Stimulated activated CD8-positive, alpha-beta memory T cell treated with anti-CD3 and anti-CD28 coated beads, Interleukin-15, amount 100 ng/mL, for 1 hour (primary cell): ENCODE results near the gene SAMD4B.

Experiments
- DNase-seq: peaks from one replicate; pipeline ENCODE4 v3.0.0-alpha.2; 2020; ENCODE audit warnings: low read depth

Gene SAMD4B

DNA sequence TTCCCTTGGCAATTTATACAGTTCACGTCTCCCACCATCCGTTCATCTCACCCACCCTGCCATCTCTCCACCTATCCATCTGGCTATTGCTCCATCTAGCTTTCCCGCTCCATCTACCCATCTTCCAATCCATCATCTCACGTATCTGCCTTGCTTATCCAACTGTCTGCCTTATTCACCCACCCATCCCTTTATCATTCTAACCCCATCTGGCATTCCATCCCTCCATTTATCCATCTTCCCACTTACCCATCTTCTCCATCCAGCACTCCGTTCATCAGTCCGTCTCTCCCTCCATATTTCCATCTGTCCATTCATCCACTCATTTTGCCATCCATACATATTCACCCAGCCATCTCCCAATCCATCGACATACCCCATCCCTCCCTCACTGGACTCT is 83.5 kb downstream of the SAMD4B start:
- no peak for DNase-seq

DNA sequence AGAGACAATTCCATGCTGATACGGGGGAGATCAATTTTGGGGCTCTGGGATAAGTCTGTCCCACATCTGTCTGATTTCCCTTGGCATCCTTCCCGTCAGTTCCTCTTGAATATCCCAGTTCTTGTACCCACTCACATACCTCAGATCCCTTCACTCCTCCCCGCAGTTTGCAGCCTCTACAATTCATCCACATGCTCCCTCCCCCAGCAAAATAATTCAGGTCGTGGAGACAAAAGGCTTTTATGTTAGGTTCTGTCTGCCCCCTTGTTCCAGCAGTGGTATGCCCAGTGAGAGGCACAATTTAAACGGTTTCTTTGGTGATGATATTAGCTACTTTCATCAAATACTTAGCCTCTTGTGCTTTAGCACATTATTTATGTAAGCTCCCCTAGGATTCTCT is 83.9 kb downstream of the SAMD4B start:
- no peak for DNase-seq

DNA sequence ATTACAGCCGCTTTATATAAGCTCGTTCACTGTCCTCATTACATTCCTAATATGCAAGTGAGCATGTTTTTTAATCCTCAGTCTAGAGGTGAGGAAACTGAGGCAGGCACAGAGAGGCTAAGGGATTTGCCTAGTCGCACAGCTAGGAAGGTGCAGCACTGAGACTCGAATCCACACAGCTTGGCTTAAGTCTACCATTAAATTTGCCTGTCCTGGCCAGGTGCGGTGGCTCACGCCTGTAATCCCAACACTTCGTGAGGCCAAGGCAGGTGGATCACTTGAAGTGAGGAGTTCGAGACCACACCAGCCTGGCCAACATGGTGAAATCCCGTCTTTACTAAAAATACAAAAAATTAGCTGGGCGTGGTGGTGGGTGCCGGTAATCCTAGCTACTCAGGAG is 85.5 kb downstream of the SAMD4B start:
- DNase-seq: no peak

DNA sequence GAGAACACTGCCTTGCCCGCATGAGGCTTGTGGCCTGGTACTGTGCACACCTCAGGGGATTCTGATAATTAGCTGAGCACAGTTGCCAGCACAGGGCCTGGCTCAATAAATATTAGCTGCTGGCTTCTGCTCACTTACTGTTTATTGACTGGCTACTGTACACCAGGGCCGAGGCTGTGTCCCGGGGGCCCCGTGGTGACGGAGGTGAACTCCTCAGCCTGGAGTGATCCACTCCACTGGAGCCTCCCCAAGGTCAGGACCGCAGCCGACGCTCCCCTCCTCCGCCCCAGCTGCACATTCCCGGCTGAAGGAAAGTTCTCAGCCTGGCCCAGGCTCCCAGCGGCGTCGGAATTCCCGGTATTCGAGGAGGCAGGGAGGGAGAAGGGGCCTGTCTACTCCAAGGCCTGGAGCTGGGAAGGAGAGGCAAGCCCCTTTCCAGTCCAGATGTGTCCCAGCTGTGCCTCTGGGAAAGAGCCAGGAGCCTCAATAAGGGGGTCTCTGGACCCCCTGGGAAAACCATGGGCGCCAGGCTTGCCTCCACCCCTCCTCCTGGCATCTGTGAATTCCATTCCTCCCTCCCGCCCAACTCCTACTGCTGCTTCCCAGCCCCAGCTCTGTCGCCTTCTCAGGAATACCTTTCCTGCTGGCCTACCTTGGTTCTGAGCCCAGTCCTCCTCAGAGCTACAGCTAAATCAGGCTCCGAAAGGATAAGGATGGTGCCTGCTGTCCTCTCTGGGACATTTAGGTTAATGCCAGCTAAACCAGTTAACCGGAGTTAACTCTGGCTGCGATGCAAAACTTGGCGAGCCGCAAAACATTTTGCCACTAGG is 86.3 kb downstream of the SAMD4B start:
- DNase-seq: no peak

DNA sequence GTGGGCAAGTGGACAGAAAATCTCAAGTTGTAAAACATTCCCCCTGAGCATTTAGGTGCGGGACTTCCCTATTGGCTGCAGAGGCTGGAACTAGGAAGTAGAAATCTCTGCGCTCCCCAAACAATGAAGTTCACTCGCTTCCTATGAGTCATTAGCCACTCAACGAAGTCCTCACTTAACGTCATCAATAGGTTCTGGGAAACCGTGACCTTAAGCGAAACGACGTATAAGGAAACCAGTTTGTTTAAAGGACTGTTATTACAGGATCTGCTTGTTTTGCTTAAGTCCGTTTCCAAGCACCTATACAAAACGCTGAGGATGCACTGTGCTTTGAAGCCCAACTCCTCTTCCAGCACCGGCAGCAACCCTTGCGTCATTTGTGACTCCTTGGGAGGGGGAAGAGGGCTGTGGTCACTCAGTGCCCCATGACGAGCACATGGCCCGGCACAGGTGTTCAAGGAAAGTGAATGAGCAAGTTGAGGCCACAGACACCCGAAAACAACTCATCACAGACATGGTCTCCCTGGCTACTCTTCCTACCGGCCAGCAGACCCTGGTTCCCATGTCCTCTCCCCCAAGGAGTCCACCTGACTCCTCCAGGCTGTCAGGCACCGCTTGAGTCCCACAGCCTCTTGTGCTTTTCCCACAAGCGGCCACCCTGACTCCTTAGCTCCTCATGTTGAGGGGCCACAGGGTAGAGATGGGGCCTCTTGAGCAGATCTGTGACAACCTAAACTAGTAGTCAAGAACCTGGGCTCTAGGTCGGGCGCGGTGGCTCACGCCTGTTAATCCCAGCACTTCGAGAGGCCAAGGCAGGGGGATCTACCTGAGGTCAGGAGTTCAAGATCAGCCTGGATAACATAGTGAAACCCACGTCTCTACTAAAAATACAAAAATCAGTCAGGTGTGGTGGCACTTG is 88.7 kb downstream of the SAMD4B start:
- DNase-seq: no peak

DNA sequence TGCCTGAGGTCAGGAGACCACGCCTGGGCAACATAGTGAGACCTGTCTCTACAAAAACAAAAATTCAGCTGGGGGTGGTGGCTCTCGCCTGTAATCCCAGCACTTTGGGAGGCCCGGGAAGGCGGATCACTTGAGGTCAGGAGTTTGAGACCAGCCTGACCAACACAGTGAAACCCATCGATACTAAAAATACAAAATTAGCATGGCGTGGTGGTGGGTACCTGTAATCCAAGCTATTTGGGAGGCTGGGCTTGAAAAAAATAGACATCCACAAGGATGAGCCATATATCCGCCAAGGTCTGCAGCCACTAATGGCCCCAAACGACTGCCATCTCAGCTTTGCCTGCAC is 90.4 kb downstream of the SAMD4B start:
- DNase-seq: no peak

DNA sequence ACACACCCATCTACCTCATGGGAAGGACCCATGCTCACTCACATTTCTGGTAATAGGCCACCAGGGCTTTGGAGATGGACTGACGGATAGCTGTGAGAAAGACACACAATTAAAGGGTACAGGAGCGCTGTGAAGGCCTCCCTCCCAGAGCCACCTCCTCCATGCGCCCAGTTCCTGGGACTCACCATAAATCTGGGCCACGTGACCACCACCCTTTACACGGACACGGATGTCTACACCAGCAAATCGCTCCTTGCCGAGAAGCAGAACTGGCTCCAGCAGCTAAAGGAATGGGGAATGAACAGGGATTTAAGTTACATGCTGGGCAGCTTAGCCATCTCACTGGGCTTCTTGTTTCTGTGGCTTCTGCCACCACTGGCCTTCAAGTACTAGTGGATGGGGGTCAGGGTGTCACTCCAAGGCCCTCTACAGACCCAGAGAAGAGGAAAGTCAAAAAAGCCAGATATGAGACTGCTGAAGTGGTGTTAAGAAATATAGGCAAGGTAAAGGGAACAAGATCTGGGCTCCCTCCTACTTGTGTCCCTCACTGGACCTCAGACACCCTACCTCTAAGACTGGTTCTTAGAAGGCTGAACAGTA is 91.4 kb downstream of the SAMD4B start:
- DNase-seq: no peak

DNA sequence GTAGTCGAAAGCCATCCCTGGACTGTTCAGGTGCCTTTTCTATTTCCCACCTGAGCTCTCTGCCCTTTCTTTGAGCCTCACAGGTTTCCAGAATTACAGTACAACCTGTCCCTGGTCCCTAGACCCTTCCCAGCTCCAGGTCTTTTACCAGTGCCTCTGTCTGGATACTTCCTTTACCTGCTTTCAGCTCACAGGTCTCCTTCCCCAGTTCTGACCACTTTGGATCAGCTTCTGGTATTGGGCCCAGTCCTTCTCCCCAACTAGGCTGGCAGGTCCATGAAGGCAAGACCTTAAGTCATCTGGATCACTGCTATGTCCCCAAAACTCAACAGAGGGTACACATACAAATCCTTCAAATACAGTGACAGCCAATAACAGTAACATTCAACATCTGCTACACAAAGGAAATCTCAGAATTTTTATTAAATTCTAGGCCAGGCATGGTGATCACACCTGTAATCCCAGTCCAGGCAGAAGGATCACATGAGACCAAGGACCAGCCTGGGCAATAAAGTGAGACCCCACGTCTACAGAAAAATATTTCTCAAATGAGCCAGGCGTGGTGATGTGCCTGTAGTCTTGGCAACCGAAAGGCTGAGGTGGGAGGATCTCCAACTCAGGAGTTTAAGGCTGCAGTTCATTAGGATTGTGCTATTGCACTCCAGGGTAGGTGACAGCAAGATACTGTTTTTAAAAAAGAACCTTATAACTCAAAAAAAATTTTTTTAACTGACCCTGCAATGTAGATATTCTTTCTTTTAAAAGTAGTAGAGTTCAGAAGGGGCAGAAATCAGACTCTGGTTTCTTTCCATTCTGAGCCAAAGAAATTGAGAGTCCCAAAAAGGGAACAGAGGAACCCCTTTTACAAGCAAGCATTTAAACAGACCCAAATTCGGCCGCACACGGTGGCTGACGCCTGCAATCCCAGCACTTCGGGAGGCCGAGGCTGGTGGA is 92.2 kb downstream of the SAMD4B start:
- no peak for DNase-seq
